H1 (cell line): ENCODE results near the gene MIP.
"Not testable (repeated sequence)": the region's sequence is repeated elsewhere in the genome, so short reads cannot be mapped to it uniquely, and the experiment has no call there.

Experiments used
- E2F6 ChIP-seq: IDR thresholded peaks from 2 replicates; pipeline ENCODE4 v1.6.1; 2012; ENCODE audit warnings: inconsistent platforms
- EZH2 ChIP-seq: fragments of 200-600 bp; sonication (generic); IDR thresholded peaks from 2 replicates; pipeline ENCODE4 v1.7.1; 2012; ENCODE audit warnings: low read depth, mild to moderate bottlenecking, moderate library complexity, low read length, inconsistent platforms; ENCODE audit not compliant: severe bottlenecking
- POLR2A ChIP-seq, 2 experiments: IDR thresholded peaks; 1 replicate in 1 of 2; 2 replicates in 1 of 2; pipeline ENCODE4 v1.6.1; 2011; ENCODE audit warnings: low read depth in 2 of 2, low read length in 2 of 2, mild to moderate bottlenecking in 2 of 2; ENCODE audit errors: control extremely low read depth in 1 of 2
- POLR2AphosphoS5 ChIP-seq: IDR thresholded peaks from 2 replicates; pipeline ENCODE4 v1.6.1; 2011; ENCODE audit warnings: low read depth, low read length
- RAD21 ChIP-seq, 2 experiments: IDR thresholded peaks in 1 of 2; conservative IDR thresholded peaks in 1 of 2; 2 replicates each; pipeline ENCODE4 v1.6.1; 2011; ENCODE audit warnings: low read depth in 2 of 2, low read length in 2 of 2, improper control_type of control experiment in 1 of 2, inconsistent platforms in 1 of 2, mild to moderate bottlenecking in 1 of 2, moderate library complexity in 1 of 2
- RNF2 ChIP-seq: fragments of 200-900, 300-1000 bp; sonication (generic); IDR thresholded peaks from 2 replicates; pipeline ENCODE4 v1.7.1; 2016; ENCODE audit warnings: borderline replicate concordance, low read depth, mild to moderate bottlenecking, antibody characterized with exemption, low read length; ENCODE audit not compliant: poor library complexity, severe bottlenecking; ENCODE audit errors: missing control alignments
- TBP ChIP-seq: IDR thresholded peaks from 2 replicates; pipeline ENCODE4 v1.6.1; 2011; ENCODE audit warnings: low read depth, low read length, improper control_type of control experiment
- TF ChIP-seq, protein P1 (sequence below), 3 experiments: IDR thresholded peaks; 1 replicate in 2 of 3; 2 replicates in 1 of 3; pipeline versions ENCODE4 v1.5.1 to v1.6.1; 2011; ENCODE audit warnings: low read length in 3 of 3, mild to moderate bottlenecking in 3 of 3, inconsistent platforms in 2 of 3, low read depth in 1 of 3, moderate library complexity in 1 of 3; ENCODE audit not compliant: insufficient read depth in 1 of 3; ENCODE audit errors: control extremely low read depth in 1 of 3

DNA sequence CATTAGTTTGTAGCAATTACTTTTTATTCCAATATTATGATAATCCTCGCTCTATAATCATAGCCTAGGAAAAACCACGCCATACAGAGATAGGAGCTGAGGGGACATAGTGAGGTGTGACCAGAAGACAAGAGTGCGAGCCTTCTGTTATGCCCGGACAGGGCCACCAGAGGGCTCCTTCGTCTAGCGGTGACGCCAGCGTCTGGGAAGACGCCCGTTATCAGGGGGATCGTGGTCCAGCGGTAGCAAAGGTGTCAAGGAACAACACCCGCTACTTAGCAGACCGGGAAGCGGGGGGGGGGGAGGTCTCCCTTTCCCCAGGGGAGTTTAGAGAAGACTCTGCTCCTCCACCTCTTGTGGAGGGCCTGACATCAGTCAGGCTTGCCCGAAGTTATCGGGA is 42.2 kb upstream of the MIP start:
- TF ChIP-seq RAD21 (IDR thresholded peaks at IDR 0.05 in 1 of 2, conservative IDR thresholded peaks at IDR 0.05 in 1 of 2; ENCODE audit: low read depth in 2 of 2, low read length in 2 of 2): peak; percentile 23 to 36; a peak in 3 of 4 replicates
- TF ChIP-seq POLR2A (IDR thresholded peaks at IDR 0.05; ENCODE audit: control extremely low read depth in 1 of 2, low read depth in 2 of 2, low read length in 2 of 2); TBP; E2F6; RNF2; POLR2AphosphoS5; EZH2: not testable (repeated sequence)
- TF ChIP-seq, protein P1, sequence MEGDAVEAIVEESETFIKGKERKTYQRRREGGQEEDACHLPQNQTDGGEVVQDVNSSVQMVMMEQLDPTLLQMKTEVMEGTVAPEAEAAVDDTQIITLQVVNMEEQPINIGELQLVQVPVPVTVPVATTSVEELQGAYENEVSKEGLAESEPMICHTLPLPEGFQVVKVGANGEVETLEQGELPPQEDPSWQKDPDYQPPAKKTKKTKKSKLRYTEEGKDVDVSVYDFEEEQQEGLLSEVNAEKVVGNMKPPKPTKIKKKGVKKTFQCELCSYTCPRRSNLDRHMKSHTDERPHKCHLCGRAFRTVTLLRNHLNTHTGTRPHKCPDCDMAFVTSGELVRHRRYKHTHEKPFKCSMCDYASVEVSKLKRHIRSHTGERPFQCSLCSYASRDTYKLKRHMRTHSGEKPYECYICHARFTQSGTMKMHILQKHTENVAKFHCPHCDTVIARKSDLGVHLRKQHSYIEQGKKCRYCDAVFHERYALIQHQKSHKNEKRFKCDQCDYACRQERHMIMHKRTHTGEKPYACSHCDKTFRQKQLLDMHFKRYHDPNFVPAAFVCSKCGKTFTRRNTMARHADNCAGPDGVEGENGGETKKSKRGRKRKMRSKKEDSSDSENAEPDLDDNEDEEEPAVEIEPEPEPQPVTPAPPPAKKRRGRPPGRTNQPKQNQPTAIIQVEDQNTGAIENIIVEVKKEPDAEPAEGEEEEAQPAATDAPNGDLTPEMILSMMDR (IDR thresholded peaks at IDR 0.05; ENCODE audit: control extremely low read depth in 1 of 3, insufficient read depth in 1 of 3, low read depth in 1 of 3, low read length in 3 of 3): peak; percentile 25 to 32 (median 26)
